Neuron (in vitro differentiated cells): Measurements from ENCODE around the gene SKIC2.
"Not testable (repeated sequence)": the region's sequence is repeated elsewhere in the genome, so short reads cannot be mapped to it uniquely, and the experiment has no call there.

Source experiments
- H2AFZ ChIP-seq: one replicate; pipeline ENCODE4 v1.6.1; 2013; ENCODE audit warnings: low read depth, mild to moderate bottlenecking, inconsistent platforms, low read length, moderate library complexity
- H3K27me3 ChIP-seq: one replicate; pipeline ENCODE4 v1.6.1; 2013; ENCODE audit warnings: low read length; ENCODE audit not compliant: insufficient read depth
- H3K36me3 ChIP-seq: one replicate; pipeline ENCODE4 v1.6.1; 2013; ENCODE audit warnings: low read length; ENCODE audit not compliant: insufficient read depth
- H3K4me1 ChIP-seq: one replicate; pipeline ENCODE4 v1.6.1; 2013; ENCODE audit warnings: low read length; ENCODE audit not compliant: insufficient read depth
- H3K4me3 ChIP-seq: 2 replicates; pipeline ENCODE4 v1.5.1; 2013; ENCODE audit warnings: mild to moderate bottlenecking, low read length, moderate library complexity
- H3K9me3 ChIP-seq: one replicate; pipeline ENCODE4 v1.6.1; 2013; ENCODE audit warnings: low read length

Gene SKIC2

GRCh38 chr6:31958741-31959739 lies at the start of gene SKIC2, which contains the start of gene NELFE:
TSS of gene SKIC2 (plus strand) at chr6:31959175. CDS start at chr6:31959193, 18 bp downstream.
TSS of gene NELFE (minus strand) at chr6:31958971. CDS start at chr6:31958446, 525 bp downstream.
- no peaks in the 10 kb centered on the region for H3K27me3 ChIP-seq
- no peaks in the 10 kb centered on the region for H3K9me3 ChIP-seq
- peak within 1 kb of the TSS; percentile 33 for H2AFZ ChIP-seq
- H3K4me3 ChIP-seq, result peak within 1 kb of the TSS; percentile 86
- H3K36me3 ChIP-seq, result peaks cover 66% of the 10 kb centered on the region
- peaks cover 18% of the 10 kb centered on the region for H3K4me1 ChIP-seq

- not testable (repeated sequence) for H2AFZ ChIP-seq, H3K9me3 ChIP-seq, H3K4me3 ChIP-seq, H3K27me3 ChIP-seq, H3K36me3 ChIP-seq, H3K4me1 ChIP-seq
These were observed 49.7 kb upstream of the SKIC2 start for GRCh38 chr6:31909298-31909697.

GRCh38 chr6:31911826-31912585 lies 47.0 kb upstream of the SKIC2 start:
- no peak overlapping the region for H3K4me3 ChIP-seq
- peaks cover 3% of the 10 kb centered on the region for H3K9me3 ChIP-seq
- peaks cover 3% of the 10 kb centered on the region for H3K4me1 ChIP-seq
- H3K27me3 ChIP-seq, result no peaks in the 10 kb centered on the region
- no peaks in the 10 kb centered on the region for H3K36me3 ChIP-seq
- no peak overlapping the region for H2AFZ ChIP-seq

GRCh38 chr6:31915351-31915750 lies 43.6 kb upstream of the SKIC2 start:
- no peak overlapping the region for H2AFZ ChIP-seq
- H3K9me3 ChIP-seq, result peaks cover 3% of the 10 kb centered on the region
- no peak overlapping the region for H3K4me3 ChIP-seq
- H3K27me3 ChIP-seq, result no peaks in the 10 kb centered on the region
- H3K36me3 ChIP-seq, result no peaks in the 10 kb centered on the region
- peaks cover 3% of the 10 kb centered on the region for H3K4me1 ChIP-seq

GRCh38 chr6:31915756-31916155 lies 43.2 kb upstream of the SKIC2 start:
- no peak overlapping the region for H2AFZ ChIP-seq
- H3K36me3 ChIP-seq, result no peaks in the 10 kb centered on the region

GRCh38 chr6:31918069-31918720 lies 40.8 kb upstream of the SKIC2 start:
- no peaks in the 10 kb centered on the region for H3K4me1 ChIP-seq

More at GRCh38 chr6:31915756-31916155, 43.2 kb upstream of the SKIC2 start:
- H3K4me1 ChIP-seq, result peaks cover 3% of the 10 kb centered on the region
- no peaks in the 10 kb centered on the region for H3K27me3 ChIP-seq
- H3K4me3 ChIP-seq, result no peak overlapping the region
- H3K9me3 ChIP-seq, result peaks cover 3% of the 10 kb centered on the region

GRCh38 chr6:31919624-31920303 lies 39.2 kb upstream of the SKIC2 start:
- Histone ChIP-seq H3K36me3 (no peaks in the 10 kb centered on the region), H3K27me3 (no peaks in the 10 kb centered on the region), H3K4me3 (no peak overlapping the region), H2AFZ (no peak overlapping the region), H3K4me1 (no peaks in the 10 kb centered on the region), H3K9me3 (peaks cover 3% of the 10 kb centered on the region)

More at GRCh38 chr6:31918069-31918720, 40.8 kb upstream of the SKIC2 start:
- H3K27me3 ChIP-seq, result no peaks in the 10 kb centered on the region
- H3K9me3 ChIP-seq, result peaks cover 3% of the 10 kb centered on the region
- H3K36me3 ChIP-seq, result no peaks in the 10 kb centered on the region
- H3K4me3 ChIP-seq, result no peak overlapping the region
- H2AFZ ChIP-seq, result no peak overlapping the region

GRCh38 chr6:31920811-31921210 lies 38.2 kb upstream of the SKIC2 start:
- Histone ChIP-seq H3K27me3 (no peaks in the 10 kb centered on the region), H3K9me3 (peaks cover 2% of the 10 kb centered on the region), H3K36me3 (no peaks in the 10 kb centered on the region), H2AFZ (no peak overlapping the region), H3K4me1 (no peaks in the 10 kb centered on the region), H3K4me3 (no peak overlapping the region)

GRCh38 chr6:31922942-31923341 lies 36.0 kb upstream of the SKIC2 start:
- Histone ChIP-seq H3K36me3 (no peaks in the 10 kb centered on the region), H3K4me3 (no peak overlapping the region), H3K9me3 (no peaks in the 10 kb centered on the region), H3K27me3 (no peaks in the 10 kb centered on the region), H2AFZ (no peak overlapping the region), H3K4me1 (peaks cover 2% of the 10 kb centered on the region)

- no peak within 1 kb of the TSS for H3K4me3 ChIP-seq
- H2AFZ ChIP-seq, result no peak within 1 kb of the TSS
- H3K36me3 ChIP-seq, result no peaks in the 10 kb centered on the region
- no peaks in the 10 kb centered on the region for H3K9me3 ChIP-seq
- peaks cover 2% of the 10 kb centered on the region for H3K4me1 ChIP-seq
- H3K27me3 ChIP-seq, result no peaks in the 10 kb centered on the region
These were observed 31.6 kb upstream of the SKIC2 start, which contains the start of gene C2 for GRCh38 chr6:31927242-31927862. TSS of gene C2 (plus strand) at chr6:31927717. CDS start at chr6:31927753, 36 bp downstream.

- no peaks in the 10 kb centered on the region for H3K9me3 ChIP-seq
These were observed 30.9 kb upstream of the SKIC2 start for GRCh38 chr6:31927863-31928671.

More at GRCh38 chr6:31927863-31928671, 30.9 kb upstream of the SKIC2 start:
- H3K36me3 ChIP-seq, result no peaks in the 10 kb centered on the region
- no peak overlapping the region for H3K4me3 ChIP-seq
- peaks cover 2% of the 10 kb centered on the region for H3K4me1 ChIP-seq
- no peak overlapping the region for H2AFZ ChIP-seq
- H3K27me3 ChIP-seq, result no peaks in the 10 kb centered on the region
